Stimulated activated CD4-positive, alpha-beta T cell treated with anti-CD3 and anti-CD28 coated beads, TNF-alpha, amount 100 ng/mL, for 4 hours (primary cell): ENCODE results near the gene ZC3H11A.
"Not testable (repeated sequence)": the region's sequence is repeated elsewhere in the genome, so short reads cannot be mapped to it uniquely, and the experiment has no call there.

Experiments used
- DNase-seq, 3 experiments: peaks; one replicate each; pipeline ENCODE4 v3.0.0-alpha.2; 2020; ENCODE audit warnings: low read depth in 3 of 3

Gene ZC3H11A

DNA sequence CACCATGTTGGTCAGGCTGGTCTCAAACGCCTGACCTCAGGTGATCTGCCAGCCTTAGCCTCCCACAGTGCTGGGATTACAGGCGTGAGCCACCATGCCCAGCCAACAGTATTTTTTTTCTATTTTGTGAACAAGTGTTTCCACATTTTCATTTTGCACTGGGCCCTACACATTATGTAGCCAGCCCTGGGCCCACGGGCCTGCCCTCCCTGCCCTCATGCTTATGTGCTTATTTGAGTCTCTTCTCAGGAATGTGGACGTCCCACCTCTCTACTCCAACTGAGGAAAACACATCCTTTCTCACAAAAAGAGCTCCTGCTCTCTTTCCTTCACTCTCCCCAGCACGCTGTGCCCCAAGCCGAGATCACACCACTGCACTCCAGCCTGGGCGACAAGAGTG is 13.5 kb upstream of the ZC3H11A start:
- no peak for DNase-seq

- DNase-seq, result no peak
Observed at GRCh38 chr1:203789966-203790365, 5.5 kb upstream of the ZC3H11A start.

GRCh38 chr1:203791498-203791897 is 3.9 kb upstream of the ZC3H11A start:
- no peak for DNase-seq

DNA sequence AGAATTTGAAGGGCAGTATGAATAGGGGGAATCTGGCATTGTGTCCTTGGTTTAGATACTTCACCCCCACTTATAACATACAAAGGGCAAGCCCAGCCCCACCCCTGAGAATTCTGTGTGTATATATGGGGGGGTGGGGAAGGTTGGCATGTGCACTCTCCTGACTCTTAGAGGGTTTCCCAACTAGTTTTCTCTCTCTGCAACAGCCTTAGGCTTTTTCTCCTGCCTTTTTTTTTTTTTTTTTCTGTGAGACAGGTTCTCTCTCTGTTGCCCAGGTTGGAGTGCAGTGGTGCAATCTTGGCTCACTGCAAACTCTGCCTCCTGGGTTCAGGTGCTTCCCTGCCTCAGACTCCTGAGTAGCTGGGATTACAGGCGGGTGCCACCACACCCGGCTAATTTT is 2.9 kb upstream of the ZC3H11A start:
- DNase-seq, result no peak

- DNase-seq, result not testable (repeated sequence)
Observed at GRCh38 chr1:203793561-203793960, 1.9 kb upstream of the ZC3H11A start.

- DNase-seq, result no peak
Observed at GRCh38 chr1:203794764-203795440, 521 bp upstream of the ZC3H11A start.

DNA sequence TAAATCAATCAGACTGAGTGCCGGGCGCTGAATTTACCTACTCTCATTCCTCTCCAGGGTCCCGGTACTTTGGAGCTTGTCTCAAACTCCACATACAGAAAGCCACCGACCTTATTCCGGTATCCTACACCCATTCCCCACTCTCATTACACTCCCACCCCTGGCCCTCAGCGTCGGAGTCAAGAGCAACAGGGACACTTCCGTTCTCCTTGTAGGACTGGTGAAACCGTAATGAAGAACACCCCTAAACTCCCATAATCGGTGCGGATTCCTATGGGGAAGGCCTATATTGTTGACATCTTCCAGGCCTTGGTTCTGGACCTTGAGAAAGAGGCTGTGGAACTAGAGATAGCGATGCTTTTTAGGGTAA is 798 bp downstream of the ZC3H11A start:
- DNase-seq, result peak in 1 of 3 experiments; percentile 3

DNA sequence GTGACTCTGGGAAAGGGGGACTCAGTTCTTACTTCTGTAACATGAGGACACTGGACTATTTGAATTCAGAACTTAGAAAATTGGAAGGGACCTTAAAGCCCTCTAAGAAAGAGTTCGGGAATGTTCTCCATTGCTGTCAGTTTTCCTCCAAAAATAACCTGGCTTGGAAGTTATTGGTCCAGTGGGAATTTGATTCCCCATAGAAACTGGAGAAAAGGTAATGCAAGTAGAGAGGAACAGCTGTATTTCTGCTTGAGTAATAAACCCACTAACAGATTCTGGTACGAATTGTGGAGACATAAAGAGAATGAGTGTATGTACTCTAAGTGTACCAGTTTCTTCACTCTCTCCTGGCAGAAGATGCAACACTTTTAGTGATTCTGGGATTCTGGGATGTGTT is 1.8 kb downstream of the ZC3H11A start:
- no peak for DNase-seq

DNA sequence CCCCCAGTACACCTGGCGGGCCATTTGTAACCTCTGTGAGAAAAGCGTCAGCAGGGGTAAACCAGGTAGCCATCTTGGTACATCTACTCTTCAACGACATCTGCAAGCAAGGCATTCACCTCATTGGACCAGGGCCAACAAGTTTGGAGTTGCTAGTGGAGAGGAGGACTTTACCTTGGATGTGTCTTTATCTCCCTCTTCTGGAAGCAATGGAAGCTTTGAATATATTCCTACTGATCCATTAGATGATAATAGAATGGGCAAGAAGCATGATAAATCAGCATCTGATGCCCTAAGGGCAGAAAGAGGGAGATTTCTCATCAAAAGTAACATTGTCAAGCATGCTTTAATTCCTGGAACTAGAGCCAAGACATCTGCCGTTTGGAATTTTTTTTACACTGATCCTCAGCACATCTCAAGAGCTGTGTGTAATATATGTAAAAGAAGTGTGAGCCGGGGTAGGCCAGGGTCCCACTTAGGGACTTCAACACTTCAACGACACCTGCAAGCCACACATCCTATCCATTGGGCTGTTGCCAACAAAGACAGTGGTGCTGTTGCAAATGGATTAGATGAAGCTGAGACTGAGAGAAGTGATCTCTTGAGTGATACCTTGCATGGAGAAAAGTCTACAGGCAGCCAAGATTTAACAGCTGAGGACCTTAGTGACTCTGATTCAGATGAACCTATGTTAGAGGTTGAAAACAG is 2.7 kb downstream of the ZC3H11A start:
- no peak for DNase-seq

DNA sequence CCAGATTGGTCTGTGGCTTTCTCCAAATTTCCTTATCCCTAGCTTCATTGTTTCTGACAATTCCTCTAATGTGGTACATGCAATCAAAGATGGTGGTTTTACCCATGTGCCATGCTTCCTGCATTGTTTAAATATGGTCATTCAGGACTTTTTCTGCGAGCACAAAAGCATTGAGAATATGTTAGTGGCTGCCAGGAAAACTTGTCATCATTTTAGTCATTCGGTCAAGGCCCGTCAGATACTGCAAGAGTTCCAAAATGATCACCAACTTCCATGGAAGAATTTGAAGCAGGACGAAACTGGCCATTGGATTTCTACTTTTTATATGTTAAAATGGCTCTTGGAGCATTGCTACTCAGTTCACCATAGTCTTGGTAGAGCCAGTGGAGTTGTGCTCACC is 3.7 kb downstream of the ZC3H11A start:
- DNase-seq, result no peak

DNA sequence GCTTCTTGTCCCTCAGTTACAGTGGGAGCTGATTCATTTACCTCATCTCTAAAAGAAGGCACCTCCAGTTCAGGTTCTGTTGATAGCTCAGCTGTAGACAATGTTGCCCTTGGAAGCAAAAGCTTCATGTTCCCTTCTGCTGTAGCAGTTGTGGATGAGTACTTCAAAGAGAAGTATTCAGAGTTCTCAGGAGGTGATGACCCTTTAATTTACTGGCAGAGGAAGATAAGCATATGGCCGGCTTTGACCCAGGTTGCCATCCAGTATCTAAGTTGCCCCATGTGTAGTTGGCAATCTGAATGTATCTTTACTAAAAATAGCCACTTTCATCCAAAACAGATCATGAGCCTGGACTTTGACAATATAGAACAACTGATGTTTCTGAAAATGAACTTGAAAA is 4.5 kb downstream of the ZC3H11A start:
- no peak for DNase-seq

GRCh38 chr1:203805689-203806088 is 10.3 kb downstream of the ZC3H11A start:
- DNase-seq, result no peak

GRCh38 chr1:203807196-203807595 is 11.8 kb downstream of the ZC3H11A start:
- no peak for DNase-seq

DNA sequence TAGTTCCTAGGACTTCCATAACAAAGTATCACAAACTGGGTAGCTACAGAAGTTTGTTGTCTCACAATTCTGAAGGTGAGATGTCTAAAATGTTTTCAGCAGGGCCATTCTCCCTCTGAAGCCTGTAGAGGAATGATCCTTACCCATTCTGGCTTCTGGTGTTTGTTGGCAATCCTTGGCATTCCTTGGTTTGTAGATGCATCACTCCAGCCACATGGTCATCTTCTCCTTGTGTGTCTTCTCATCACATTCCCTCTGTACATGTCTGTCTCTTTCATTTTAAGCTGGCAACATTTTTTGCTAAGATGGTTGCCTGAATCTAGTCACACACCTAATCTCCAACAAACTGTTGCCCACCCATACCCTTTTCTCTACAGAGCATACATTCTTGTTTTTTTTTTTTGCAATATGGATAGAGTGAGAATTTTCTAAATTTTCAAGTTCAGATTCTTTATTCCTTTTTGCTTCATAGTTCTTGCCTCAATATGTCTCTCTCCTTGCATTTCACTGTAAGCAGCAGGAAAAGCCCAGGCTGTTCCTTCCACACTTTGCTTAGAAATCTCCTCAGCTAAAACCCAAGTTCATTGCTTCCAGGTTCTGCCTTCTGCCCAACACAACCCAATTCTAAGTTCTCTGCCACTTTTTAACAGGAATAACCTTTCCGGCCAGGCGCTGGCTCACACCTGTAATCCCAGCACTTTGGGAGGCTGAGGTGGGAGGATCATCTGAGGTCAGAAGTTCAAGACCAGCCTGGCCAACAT is 18.3 kb downstream of the ZC3H11A start:
- DNase-seq, result no peak

DNA sequence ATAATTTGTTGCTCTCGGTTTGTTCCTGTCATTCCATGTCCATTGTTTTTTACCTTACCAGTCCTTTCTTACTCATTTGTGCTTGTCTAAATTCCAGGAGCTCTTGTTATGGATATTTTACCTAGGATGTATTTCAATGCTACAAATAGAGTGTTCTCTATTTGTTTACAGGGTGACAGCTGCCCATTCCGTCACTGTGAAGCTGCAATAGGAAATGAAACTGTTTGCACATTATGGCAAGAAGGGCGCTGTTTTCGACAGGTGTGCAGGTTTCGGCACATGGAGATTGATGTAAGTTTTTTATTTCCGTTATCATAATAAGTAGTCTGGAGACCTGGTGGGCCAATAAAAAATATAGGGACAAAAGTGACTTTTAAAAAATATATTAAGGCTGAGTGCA is 23.0 kb downstream of the ZC3H11A start:
- DNase-seq, result no peak

- DNase-seq, result no peak
Observed at GRCh38 chr1:203823306-203823705, 27.9 kb downstream of the ZC3H11A start.

DNA sequence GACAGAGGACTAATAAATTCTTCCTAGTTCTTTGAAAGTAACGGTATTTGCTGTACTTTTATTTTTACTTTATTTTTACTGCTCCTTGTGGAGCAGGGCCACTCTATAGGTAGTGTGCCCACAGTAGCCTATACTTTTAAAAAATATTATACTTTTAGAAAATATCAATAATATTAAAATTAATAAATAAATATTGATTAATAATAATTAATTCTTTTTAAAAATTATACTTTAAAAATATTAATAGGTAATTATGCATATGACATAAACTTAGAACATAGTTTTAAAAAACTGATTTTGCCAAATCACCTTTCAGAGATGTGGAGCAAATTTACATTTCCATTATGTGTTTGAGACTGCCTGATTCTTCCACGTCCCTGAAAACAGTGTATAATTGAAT is 30.8 kb downstream of the ZC3H11A start:
- no peak for DNase-seq

DNA sequence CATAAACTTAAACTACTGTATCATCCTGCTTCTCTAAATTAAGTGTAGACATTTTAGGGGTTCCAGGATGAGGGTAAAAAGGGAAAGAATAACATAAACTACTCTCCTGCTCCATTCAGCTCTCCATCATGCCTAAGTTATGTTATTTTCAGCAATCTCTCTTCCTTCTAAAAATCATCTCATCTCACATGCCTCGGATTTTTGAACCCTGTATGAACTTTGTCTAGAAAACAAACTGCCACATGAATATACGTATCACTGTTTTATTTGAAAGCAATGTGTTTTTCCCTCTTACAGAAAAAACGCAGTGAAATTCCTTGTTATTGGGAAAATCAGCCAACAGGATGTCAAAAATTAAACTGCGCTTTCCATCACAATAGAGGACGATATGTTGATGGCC is 32.6 kb downstream of the ZC3H11A start:
- no peak for DNase-seq

DNA sequence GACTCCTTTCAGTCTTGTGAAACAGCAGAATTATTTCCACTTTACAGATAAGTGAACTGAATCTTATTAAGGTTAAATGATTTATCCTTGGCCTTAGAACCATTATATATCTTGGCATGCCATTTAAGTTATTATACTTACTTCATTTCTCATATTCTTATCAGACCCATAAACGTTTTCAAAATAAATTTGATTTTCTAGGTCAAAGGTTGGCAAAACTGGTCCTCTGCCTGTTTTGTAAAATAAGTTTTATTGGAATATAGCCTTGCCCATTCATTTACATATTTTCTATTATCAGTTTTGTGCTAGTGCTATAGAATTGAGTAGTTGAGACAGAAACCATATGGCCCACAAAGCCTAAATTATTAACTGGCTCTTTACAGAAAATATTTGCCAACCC is 33.1 kb downstream of the ZC3H11A start:
- no peak for DNase-seq

DNA sequence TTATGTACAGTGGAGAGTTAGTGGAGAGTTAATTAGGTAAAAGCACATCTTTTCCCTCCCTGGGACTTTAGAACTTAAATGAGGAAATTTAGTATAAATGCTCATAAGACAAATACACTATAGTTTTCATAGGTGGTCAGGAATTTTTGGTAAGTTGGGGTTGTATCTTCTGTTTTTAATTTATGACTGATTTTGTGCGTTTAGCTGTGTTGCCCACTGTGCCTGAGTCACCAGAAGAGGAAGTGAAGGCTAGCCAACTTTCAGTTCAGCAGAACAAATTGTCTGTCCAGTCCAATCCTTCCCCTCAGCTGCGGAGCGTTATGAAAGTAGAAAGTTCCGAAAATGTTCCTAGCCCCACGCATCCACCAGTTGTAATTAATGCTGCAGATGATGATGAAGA is 33.8 kb downstream of the ZC3H11A start:
- not testable (repeated sequence) for DNase-seq

DNA sequence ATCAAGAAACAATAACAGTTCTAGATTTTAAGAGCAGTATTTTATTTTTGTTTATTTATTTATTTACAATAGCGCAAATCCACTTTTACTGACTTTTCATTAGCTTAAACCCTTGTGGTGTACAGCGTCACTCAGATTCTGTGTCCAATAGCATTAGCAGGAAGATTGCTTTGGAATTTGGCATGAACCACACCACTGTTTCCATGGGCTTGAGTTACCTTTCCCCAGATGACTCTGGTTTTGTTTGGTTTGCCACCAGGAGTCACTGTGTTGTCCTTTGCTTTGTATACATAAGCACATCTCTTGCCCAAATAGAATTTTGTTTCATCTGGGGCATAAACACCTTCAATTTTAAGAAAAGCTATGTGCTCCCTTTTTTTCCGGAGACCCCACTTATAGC is 40.1 kb downstream of the ZC3H11A start:
- no peak for DNase-seq

GRCh38 chr1:203839081-203839480 is 43.7 kb downstream of the ZC3H11A start:
- no peak for DNase-seq

DNA sequence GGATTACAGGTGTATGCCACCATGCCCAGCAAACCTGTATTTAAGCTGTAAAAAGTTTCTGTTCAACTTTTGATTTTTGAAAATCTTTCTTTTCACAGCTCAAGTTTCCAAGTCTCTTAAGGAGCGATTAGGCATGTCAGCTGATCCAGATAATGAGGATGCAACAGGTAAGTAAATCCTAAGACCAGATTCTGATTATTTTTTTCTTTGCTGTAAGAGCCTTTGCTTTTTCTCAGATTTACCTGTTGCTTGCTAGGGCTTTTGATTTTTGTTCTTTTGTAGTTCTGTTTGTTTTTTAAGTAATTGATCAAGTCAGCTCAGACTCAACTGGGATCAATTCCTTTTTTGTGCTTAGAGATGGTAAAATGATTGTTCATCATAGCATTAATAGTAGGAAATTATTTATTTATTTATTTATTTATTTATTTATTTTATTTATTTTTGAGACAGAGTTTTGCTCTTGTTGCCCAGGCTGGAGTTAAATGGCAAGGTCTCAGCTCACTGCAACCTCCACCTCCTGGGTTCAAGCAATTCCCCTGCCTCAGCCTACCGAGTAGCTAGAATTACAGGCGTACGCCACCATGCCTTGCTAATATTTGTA is 44.9 kb downstream of the ZC3H11A start:
- DNase-seq, result no peak
